ENCODE data around the gene NANOS3. TPM values are rescaled to one million over a fixed set of nuclear protein-coding genes. Genes with fewer than 3 reads are reported as not detected.

The NANOS3 gene
- polyA plus RNA-seq, 3 donors, result not detected

GRCh38 chr19:13860679-13861391, 16.1 kb upstream of the NANOS3 start:
- no peak overlapping the region for H3K27ac ChIP-seq (ENCODE audit: low read depth, low read length)
- WGBS, 3 donors, result 78 to 83% (median 79%) methylated on average over 13 of the region's 13 CpGs

GRCh38 chr19:13861392-13861713, 15.6 kb upstream of the NANOS3 start:
- WGBS, 3 donors, result 16 to 65% (median 17%) methylated on average over 11 of the region's 11 CpGs
- no peak overlapping the region for H3K27ac ChIP-seq (ENCODE audit: low read depth, low read length)

- H3K27ac ChIP-seq (ENCODE audit: low read depth, low read length), result peak overlapping the region; percentile 68
- 0 to 3% (median 1%) methylated on average over 27 of the region's 27 CpGs for WGBS, 3 donors
These were observed 15.0 kb upstream of the NANOS3 start for GRCh38 chr19:13861714-13862531.

GRCh38 chr19:13864046-13864666, 12.8 kb upstream of the NANOS3 start:
- 40 to 50% (median 42%) methylated on average over 13 of the region's 13 CpGs for WGBS, 3 donors
- H3K27ac ChIP-seq (ENCODE audit: low read depth, low read length), result no peak overlapping the region

- 5 to 12% (median 11%) methylated on average over 53 to 113 of the region's 113 CpGs for WGBS, 3 donors
- H3K27ac ChIP-seq (ENCODE audit: low read depth, low read length), result no peak overlapping the region
These were observed 12.0 kb upstream of the NANOS3 start for GRCh38 chr19:13864667-13865570.

- WGBS, 3 donors, result 1 to 2% (median 2%) methylated on average over 70 to 82 of the region's 82 CpGs
These were observed 11.1 kb upstream of the NANOS3 start for GRCh38 chr19:13865571-13866462.

GRCh38 chr19:13866463-13867046, 10.4 kb upstream of the NANOS3 start:
- 72 to 77% (median 75%) methylated on average over 15 of the region's 15 CpGs for WGBS, 3 donors
- H3K27ac ChIP-seq (ENCODE audit: low read depth, low read length), result no peak overlapping the region

More at GRCh38 chr19:13865571-13866462, 11.1 kb upstream of the NANOS3 start:
- no peak overlapping the region for H3K27ac ChIP-seq (ENCODE audit: low read depth, low read length)

- H3K27ac ChIP-seq (ENCODE audit: low read depth, low read length), result no peak overlapping the region
- WGBS, 3 donors, result 82 to 90% (median 87%) methylated on average over 4 of the region's 4 CpGs
These were observed 8.3 kb upstream of the NANOS3 start for GRCh38 chr19:13868663-13869062.

- 75 to 78% (median 76%) methylated on average over 12 to 13 of the region's 13 CpGs for WGBS, 3 donors
- no peak overlapping the region for H3K27ac ChIP-seq (ENCODE audit: low read depth, low read length)
These were observed 7.7 kb upstream of the NANOS3 start for GRCh38 chr19:13869281-13869680.

GRCh38 chr19:13870873-13871272, 6.1 kb upstream of the NANOS3 start:
- no peak overlapping the region for H3K27ac ChIP-seq (ENCODE audit: low read depth, low read length)
- WGBS, 3 donors, result 88 to 99% (median 99%) methylated on average over 4 of the region's 4 CpGs

- H3K27ac ChIP-seq (ENCODE audit: low read depth, low read length), result no peak overlapping the region
- WGBS, 3 donors, result 34 to 49% (median 36%) methylated on average over 5 of the region's 5 CpGs
These were observed 4.6 kb upstream of the NANOS3 start for GRCh38 chr19:13872339-13872694.

GRCh38 chr19:13872695-13873389, 4.1 kb upstream of the NANOS3 start:
- no peak overlapping the region for H3K27ac ChIP-seq (ENCODE audit: low read depth, low read length)
- 2 to 3% (median 2%) methylated on average over 39 to 45 of the region's 45 CpGs for WGBS, 3 donors

GRCh38 chr19:13873834-13874515, 3.0 kb upstream of the NANOS3 start:
- H3K27ac ChIP-seq (ENCODE audit: low read depth, low read length), result no peak overlapping the region
- WGBS, 3 donors, result 38 to 68% (median 57%) methylated on average over 25 to 35 of the region's 35 CpGs

- H3K27ac ChIP-seq (ENCODE audit: low read depth, low read length), result no peak overlapping the region
- 91 to 95% (median 94%) methylated on average over 5 of the region's 5 CpGs for WGBS, 3 donors
These were observed 1.1 kb upstream of the NANOS3 start for GRCh38 chr19:13875824-13876223.

GRCh38 chr19:13877303-13877702, 369 bp downstream of the NANOS3 start:
- H3K27ac ChIP-seq (ENCODE audit: low read depth, low read length), result no peak overlapping the region
- 83 to 91% (median 89%) methylated on average over 27 of the region's 27 CpGs for WGBS, 3 donors
